Adipocyte (in vitro differentiated cells): ENCODE data around the gene HS6ST2.

Experiments
- DNase-seq: peaks from one replicate; pipeline ENCODE4 v3.0.0-alpha.2; 2015; ENCODE audit warnings: low read depth
- H3K27me3 ChIP-seq: replicated peaks from 2 replicates; pipeline ENCODE4 v1.7.0; 2013; ENCODE audit warnings: mild to moderate bottlenecking, low read length, moderate library complexity; ENCODE audit not compliant: control insufficient read depth, insufficient read depth
- H3K36me3 ChIP-seq: 2 replicates; pipeline ENCODE4 v1.7.0; 2013; ENCODE audit warnings: low read length, mild to moderate bottlenecking, moderate library complexity; ENCODE audit not compliant: control insufficient read depth, insufficient read depth, severe bottlenecking
- H3K4me1 ChIP-seq: 2 replicates; pipeline ENCODE4 v1.7.0; 2013; ENCODE audit warnings: mild to moderate bottlenecking, low read length, moderate library complexity; ENCODE audit not compliant: control insufficient read depth, insufficient read depth
- H3K4me3 ChIP-seq: 2 replicates; pipeline ENCODE4 v1.7.0; 2013; ENCODE audit warnings: mild to moderate bottlenecking, low read length, moderate library complexity
- H3K9ac ChIP-seq: 2 replicates; pipeline ENCODE4 v1.7.0; 2013; ENCODE audit warnings: mild to moderate bottlenecking, low read length, moderate library complexity
- H3K9me3 ChIP-seq: 2 replicates; pipeline ENCODE4 v1.7.0; 2013; ENCODE audit warnings: mild to moderate bottlenecking, low read length, moderate library complexity; ENCODE audit not compliant: control insufficient read depth

Gene HS6ST2

DNA sequence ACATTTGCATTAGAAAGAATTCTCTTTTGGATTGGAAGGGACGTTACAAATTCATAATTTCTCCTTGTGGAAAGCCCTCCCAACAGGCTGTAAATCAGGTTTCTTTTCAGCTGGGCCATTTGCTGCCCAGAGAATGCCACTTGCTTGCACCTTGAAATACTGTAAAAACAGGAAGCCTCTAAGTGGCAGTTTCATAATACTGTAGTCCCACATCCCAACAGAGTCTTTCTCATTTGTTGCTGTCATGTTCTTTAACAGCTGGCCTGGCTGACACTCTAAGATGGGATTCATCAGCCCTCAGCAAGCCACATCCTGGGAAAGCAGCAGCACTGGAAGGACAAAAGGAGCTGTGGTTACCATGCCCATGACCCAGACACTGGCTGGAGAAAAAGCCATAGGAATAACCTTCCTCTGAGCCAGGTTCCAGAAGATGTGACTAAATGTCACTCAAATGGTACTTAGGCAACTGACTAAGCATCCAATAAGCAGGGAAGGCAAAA lies 247.7 kb downstream of the HS6ST2 start:
- Histone ChIP-seq H3K9ac (no peak overlapping the region), H3K36me3 (no peaks in the 10 kb centered on the region), H3K9me3 (no peaks in the 10 kb centered on the region), H3K4me1 (no peaks in the 10 kb centered on the region), H3K27me3 (peaks cover 40% of the 10 kb centered on the region), H3K4me3 (no peak overlapping the region)
- DNase-seq = no peak

DNA sequence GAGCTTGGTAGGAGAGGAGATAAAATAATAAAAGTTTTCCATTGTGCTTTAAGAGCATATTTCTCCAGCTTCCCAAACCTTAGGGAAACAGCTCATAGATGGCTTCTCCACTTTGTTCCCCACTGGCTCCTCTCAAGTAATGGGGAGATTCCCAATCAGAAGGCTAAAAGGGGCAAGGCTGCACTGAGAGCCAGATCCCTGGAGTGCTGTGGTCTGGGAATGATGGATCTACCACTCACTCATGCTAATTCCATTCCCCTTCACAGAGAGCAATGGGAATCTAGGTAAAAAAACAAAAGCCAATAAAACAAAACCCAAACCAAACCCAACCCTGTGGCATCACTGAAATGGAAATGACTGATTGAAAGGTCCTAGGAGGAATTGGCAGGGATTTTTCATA lies 249.9 kb downstream of the HS6ST2 start:
- H3K4me3 ChIP-seq = no peak overlapping the region
- no peaks in the 10 kb centered on the region for H3K4me1 ChIP-seq
- no peak overlapping the region for H3K9ac ChIP-seq
- no peaks in the 10 kb centered on the region for H3K9me3 ChIP-seq
- H3K36me3 ChIP-seq = no peaks in the 10 kb centered on the region
- peaks cover 37% of the 10 kb centered on the region for H3K27me3 ChIP-seq
- DNase-seq = no peak

DNA sequence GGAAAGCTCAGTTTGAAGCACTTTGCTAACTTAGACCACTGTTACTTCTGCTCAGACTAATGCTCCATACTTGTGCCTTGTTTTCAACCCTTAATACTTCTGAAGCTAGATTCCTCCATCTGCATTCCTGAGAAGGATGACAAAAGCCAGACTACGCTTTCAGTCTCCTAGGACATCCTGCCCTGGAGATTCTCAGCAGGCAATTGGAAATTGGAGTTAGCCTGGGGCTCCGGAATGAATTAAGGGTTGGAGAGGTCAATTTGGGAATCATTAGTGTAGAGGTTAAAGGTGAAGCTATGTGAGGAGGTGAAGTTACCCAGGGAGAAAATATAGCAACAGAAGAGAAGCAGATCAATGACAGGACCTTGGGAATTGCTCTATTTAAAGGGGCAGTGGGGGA lies 253.7 kb downstream of the HS6ST2 start:
- Histone ChIP-seq H3K9me3 (peaks cover 3% of the 10 kb centered on the region), H3K36me3 (no peaks in the 10 kb centered on the region), H3K27me3 (peaks cover 37% of the 10 kb centered on the region), H3K9ac (no peak overlapping the region), H3K4me3 (no peak overlapping the region), H3K4me1 (no peaks in the 10 kb centered on the region)
- DNase-seq = no peak

DNA sequence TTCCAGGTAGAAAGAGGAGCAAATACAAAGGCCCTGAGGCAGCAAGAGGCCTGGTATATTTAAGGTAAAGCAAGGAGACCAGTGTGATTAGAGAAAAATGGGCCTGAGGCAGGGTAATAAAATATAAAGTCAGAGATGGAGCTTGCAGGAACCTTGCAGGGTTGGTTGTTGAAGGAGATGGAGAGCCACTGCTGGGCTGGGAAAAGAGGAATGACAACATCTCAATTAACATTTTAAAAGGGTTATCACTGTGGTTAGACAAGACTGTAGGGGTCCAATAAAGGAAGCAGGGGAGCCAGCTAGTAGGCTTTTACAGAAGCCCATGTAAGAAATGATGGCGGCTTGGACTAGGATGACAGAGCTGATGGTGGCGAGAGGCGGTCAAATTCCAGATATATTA lies 264.0 kb downstream of the HS6ST2 start:
- Histone ChIP-seq H3K36me3 (no peaks in the 10 kb centered on the region), H3K4me1 (no peaks in the 10 kb centered on the region), H3K4me3 (no peak overlapping the region), H3K27me3 (peaks cover 33% of the 10 kb centered on the region), H3K9ac (no peak overlapping the region), H3K9me3 (no peaks in the 10 kb centered on the region)
- no peak for DNase-seq

DNA sequence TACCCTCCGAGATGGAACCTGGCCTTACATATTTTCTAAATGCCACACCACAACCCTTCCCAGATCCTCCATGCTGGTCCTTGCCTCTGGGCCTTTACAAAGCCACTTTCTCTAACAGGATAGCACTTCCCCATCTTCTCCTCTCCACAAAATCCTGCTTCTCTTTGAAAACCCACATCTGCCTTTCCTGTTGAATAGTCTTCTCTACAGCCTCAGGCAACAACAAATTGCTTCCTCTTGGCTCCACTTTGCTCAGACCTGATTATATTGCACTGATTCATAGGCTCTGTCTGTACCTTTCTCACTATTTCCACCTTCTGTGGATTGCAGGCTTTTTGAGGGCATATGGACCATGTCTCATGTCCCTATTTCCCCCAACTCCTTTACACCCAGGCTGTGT lies 265.9 kb downstream of the HS6ST2 start:
- Histone ChIP-seq H3K27me3 (peaks cover 39% of the 10 kb centered on the region), H3K9me3 (no peaks in the 10 kb centered on the region), H3K4me1 (no peaks in the 10 kb centered on the region), H3K4me3 (no peak overlapping the region), H3K36me3 (no peaks in the 10 kb centered on the region), H3K9ac (no peak overlapping the region)
- no peak for DNase-seq

DNA sequence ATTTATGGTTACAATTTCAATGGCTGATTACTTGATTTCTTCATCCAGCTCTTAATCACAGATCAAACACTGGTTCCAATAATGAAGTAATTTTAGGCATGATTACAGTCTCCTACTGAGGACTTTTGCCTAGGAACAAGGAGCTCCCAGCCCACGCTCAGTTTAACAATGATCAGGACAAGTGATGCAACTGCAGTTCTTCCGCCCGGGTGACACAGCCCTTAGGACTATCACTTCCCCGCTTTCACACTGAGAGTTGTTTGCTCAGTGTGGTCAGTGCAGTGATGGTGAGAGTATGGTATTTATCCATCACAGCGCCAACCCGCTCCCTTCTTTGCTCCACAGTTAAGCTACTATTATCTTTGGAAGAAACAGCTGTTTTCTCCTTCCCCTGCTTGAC lies 266.4 kb downstream of the HS6ST2 start:
- H3K36me3 ChIP-seq = no peaks in the 10 kb centered on the region
- no peak overlapping the region for H3K4me3 ChIP-seq
- no peak for DNase-seq
- no peaks in the 10 kb centered on the region for H3K4me1 ChIP-seq
- H3K9ac ChIP-seq = no peak overlapping the region
- peaks cover 39% of the 10 kb centered on the region for H3K27me3 ChIP-seq
- H3K9me3 ChIP-seq = no peaks in the 10 kb centered on the region

DNA sequence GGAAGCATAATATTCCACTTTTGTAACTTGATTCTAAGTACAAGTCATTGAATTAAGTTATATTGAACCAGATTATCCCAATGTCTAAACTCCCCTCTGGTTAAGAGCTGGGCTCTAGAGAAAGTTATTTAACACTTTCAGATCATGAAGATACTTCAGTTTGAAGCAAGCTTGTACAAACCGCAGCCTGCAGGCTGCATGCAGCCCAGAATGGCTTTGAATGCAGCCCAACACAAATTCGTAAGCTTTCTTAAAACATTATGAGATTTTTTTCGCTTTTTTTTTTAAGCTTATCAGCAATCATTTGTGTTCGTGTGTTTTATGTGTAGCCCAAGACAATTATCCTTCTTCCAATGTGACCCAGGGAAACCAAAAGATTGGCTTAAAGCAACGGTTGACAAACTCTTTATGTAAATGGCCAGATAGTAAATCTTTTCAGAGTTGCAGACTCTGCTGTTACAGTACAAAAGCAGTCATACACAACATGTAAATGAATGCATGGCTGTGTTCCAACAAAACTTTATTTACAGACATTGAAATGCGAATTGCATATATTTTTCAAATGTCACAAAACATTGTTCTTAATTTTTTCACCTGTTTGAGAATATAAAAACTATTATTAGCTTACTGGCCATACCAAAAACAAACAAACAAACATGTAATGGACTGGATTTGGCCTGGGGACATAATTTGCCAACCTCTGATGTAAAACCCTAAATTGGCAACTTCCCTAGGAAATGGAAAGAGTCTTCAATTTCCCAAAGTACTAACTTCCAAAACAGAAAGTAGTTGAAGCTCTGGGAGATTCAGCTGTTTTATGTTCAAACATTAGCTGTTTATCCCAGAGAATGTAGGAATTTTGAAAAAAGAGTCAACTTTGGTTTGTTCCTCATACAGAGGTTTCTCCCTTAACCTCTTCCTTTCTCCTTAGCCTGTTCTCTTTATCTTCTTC lies 268.5 kb downstream of the HS6ST2 start:
- Histone ChIP-seq H3K27me3 (peaks cover 43% of the 10 kb centered on the region), H3K4me1 (no peaks in the 10 kb centered on the region), H3K4me3 (no peak overlapping the region), H3K9me3 (no peaks in the 10 kb centered on the region), H3K9ac (no peak overlapping the region), H3K36me3 (no peaks in the 10 kb centered on the region)
- no peak for DNase-seq

DNA sequence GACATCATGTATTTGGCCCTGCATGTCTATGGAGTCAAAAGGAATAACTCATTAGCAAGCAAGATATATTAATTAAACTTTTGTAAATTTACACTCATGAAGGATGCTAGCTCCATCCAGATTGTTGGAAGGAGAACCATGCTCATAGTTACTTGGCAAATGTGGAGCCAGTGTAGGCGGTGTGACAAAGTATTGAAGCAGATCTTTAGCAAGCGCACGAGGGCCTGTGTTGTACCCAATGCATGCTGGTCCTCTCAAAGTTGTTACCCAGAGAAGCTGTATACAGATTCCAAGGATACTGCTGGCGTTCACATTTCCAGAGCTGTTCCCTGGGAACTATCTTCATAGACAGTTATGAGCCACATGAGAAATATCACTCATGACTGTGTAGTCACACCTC lies 273.2 kb downstream of the HS6ST2 start:
- Histone ChIP-seq H3K36me3 (no peaks in the 10 kb centered on the region), H3K9ac (no peak overlapping the region), H3K27me3 (peaks cover 31% of the 10 kb centered on the region), H3K4me3 (no peak overlapping the region), H3K9me3 (no peaks in the 10 kb centered on the region), H3K4me1 (no peaks in the 10 kb centered on the region)
- no peak for DNase-seq

DNA sequence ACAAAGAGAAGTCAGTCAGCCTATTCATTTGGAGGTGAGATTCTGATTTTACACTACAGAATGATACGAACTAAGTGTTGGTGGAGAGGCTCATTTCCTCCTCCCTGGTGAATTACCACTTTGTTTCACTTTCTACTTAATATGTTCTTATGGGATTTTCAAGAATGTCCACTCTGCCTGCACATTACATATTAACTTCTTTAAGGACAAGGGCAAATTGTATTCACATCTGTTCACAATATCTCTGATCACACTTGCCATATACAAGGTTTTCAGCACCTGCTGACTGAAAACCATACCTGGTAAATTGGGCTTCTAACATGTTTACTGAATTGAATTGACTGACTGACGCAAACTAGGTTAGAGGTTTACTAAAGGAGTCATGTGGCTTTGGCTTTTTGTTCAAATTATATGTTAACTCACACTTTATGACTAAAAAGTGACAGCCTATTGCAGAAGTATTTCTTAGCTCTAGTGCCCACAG lies 281.2 kb downstream of the HS6ST2 start:
- H3K4me1 ChIP-seq = no peaks in the 10 kb centered on the region
- H3K9ac ChIP-seq = no peak overlapping the region
- no peak for DNase-seq
- no peak overlapping the region for H3K4me3 ChIP-seq
- peaks cover 8% of the 10 kb centered on the region for H3K9me3 ChIP-seq
- H3K27me3 ChIP-seq = peaks cover 19% of the 10 kb centered on the region
- H3K36me3 ChIP-seq = no peaks in the 10 kb centered on the region

DNA sequence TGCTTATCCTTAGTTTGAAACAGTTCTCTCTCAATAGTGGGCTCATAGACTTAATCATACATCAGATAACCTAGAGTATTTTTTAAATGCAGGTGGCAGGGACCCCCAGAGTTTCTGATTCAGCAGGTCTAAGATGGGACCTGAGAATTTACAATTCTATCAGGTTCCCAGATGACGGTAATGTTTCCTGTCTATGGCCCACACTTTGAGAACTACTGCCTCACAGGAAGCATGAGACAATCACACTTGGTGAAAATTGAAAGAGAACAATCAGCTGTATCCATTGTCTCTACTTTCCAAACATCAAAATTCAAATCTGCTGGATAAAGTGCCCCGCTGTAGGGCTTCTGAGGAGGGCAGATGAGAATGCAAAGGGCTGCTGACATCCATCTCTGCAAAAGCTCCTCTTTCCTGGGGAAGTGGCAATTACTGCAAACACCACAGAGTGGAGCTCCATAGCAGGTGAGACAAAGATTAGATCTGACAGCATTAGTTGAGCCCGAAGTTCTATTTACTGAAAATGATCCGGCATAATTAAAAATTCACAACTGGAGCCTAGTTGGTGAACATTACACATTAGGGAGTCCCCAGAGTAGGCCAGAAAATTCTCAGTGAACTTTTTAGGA lies 281.8 kb downstream of the HS6ST2 start:
- Histone ChIP-seq H3K4me1 (no peaks in the 10 kb centered on the region), H3K27me3 (peaks cover 14% of the 10 kb centered on the region), H3K4me3 (no peak overlapping the region), H3K9me3 (peaks cover 8% of the 10 kb centered on the region), H3K9ac (no peak overlapping the region), H3K36me3 (no peaks in the 10 kb centered on the region)
- DNase-seq = no peak

DNA sequence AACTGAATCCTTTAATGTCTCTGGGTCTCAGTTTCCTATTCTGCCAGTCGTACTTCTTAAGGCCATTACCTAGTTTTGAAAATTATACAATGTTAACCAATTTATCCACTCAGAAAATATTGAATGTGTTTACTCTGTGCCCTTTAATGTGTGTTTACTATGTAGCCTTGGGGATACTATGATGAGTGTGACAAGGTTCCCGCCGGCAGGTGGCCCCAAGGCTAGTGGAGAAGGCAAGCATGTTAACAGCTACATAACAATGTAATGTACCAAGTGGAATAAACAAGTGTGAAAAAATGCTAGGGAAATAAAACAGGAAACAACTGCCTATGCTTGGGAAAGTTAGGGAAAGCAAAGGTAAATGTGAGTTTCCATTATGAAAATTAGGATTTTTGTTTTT lies 282.3 kb downstream of the HS6ST2 start:
- H3K27me3 ChIP-seq = peaks cover 12% of the 10 kb centered on the region
- H3K4me1 ChIP-seq = no peaks in the 10 kb centered on the region
- no peak overlapping the region for H3K9ac ChIP-seq
- H3K9me3 ChIP-seq = peaks cover 8% of the 10 kb centered on the region
- DNase-seq = no peak
- no peaks in the 10 kb centered on the region for H3K36me3 ChIP-seq
- H3K4me3 ChIP-seq = no peak overlapping the region
